SIG-M5 treated with dmso at 0.1 percent for 504 hours (cell line): ENCODE data around the gene CABP2.
"Not testable (repeated sequence)": the region's sequence is repeated elsewhere in the genome, so short reads cannot be mapped to it uniquely, and the experiment has no call there.

Experiments used
- DNase-seq: peaks from one replicate; lab custom pipeline; 2025; ENCODE audit not compliant: unreplicated experiment; lab: John Stamatoyannopoulos, UW

CABP2 gene

DNA sequence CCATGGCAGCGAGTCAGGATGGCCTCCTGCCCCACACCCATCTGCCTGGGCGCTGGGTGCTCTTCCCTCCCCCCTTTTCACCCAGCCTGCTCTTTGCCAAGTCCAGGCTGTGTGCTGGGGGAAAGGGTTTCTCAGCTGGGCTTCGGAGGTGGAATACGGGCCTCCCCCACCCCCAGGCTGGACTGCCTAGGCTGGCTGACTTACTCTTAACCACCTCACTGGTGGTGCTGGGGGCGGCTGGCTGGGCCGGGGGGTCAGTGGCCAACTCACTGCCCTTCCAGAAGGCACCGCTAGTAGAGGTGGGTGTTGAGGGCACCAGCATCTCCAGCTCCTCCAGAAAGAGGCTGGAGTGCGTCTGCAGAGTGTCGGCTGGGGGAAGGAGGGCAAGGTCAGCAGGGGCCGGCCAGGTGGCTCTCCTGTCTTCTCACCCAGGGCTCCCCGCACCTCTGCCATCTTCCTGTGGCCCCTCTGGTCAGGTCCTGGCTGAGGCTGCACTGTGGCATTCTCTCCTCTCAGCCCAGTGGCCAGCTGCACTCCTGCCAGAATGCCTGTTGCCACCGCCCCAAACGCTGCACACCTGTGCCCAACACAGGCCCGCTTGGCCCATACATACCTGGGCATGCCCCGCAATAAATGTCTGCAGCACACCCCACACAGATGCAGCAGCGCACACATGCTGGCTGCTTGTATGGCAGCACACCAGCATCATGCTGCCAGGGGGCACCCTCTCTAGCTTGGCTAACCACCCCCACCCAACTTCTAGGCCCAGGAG lies 27.8 kb downstream of the CABP2 start:
- DNase-seq, result no peak

GRCh38 chr11:67494371-67495233 lies 28.6 kb downstream of the CABP2 start:
- no peak for DNase-seq

- DNase-seq, result no peak
Measured at GRCh38 chr11:67493548-67494370, 29.5 kb downstream of the CABP2 start.

DNA sequence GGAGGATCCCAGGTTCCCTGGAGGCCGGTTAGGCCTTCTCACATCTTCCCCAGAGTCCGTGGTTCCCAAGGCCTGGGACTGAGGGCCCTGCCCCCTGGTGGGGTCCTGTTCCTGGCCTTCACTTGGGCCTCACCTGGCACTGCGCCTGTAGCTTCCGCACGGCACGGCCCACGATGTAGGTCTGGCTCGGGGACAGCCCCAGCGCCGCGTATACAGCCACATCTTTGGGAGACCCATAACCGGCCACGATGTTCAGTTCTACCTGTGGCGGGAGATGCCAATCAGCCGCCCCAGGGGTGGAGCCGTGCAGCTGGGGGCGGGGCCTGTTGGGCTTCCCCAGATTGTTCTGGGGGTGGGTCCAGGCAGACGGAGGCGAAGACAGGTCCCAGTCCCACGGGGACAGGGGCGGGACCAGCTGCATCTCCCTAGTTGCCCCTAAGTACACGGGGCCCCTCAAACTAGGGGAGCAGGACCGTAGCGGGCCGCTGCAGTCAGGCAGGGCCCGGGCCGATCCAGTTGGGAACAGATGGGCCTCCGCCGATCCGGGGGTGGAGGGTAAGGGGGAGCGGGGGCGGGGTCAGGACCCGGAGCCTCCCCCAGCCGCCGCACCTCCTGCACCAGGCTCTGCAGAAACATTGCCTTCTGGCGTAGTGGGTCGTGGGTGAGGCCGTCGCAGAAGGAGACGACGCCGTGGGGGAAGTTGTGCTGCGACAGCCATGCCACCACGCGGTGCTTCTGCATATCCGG lies 30.3 kb downstream of the CABP2 start:
- DNase-seq, result no peak

DNA sequence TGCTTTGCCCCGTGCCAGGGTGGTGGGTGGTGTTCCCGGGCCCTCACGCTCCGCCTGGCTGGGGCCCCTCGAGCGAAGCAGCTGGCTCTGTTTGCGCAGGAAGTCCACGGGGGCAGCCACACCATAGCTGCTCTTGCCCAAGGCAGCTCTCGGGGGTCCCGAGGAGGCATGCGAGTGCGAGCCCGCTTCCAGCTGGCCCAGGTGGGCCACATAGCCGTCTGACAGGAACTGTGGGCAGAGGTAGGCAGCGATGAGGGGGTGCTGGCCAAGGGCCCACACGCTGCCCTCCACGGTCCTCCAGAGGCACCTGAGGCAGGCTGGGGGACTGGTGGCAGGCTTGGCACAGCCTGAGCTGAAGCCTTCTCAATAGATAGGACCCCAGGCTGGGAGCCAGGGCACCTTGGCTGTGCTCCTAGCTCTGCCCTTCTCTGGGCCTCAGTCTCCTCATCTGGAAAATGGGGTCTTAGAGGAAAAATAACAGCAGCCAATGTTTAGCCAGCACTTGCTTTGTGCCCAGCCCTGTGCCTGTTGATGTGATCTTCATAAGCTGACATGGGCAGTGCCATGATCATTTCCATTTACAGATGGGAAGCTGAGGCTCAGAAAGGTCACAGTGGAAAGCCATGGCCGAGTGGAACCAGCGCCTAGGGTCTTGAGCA lies 31.0 kb downstream of the CABP2 start:
- no peak for DNase-seq

DNA sequence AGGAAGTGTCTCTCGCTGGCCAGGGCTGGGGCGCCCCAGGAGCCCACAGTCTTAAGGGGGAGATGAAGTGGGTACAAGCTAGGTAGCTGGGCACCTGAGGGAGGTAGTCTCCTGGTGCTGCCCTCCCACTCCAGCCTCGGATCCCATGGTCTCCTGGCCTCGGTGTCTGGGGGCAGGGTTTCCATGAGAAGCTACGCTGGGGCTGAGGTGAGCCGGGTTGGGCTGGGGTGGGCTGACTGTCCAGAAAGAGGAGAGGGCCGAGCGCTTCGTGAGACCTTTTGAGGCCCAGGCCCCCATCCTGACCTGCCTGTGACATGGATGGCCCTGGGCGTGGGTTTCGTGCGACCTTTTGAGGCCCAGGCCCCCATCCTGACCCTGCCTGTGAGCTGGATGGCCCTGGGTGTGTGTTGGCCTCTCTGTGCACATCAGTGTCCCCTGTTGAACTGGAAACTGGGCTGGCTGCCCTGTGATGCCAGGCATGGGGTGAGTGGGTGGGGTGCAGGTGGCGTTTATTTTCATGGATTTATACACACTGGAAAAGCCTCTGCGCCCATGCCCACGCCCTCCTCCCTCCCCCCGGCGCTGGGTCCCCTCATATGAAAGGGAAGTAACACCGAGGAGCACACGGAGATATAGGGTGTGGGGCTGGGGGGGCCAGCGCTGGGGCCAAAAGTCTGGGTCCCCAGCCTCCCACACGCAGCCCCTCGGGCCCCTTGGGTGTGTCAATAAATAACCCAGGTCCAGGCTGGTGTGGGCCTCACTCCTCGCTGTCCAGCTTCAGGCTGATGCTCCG lies 31.8 kb downstream of the CABP2 start:
- DNase-seq, result no peak

DNA sequence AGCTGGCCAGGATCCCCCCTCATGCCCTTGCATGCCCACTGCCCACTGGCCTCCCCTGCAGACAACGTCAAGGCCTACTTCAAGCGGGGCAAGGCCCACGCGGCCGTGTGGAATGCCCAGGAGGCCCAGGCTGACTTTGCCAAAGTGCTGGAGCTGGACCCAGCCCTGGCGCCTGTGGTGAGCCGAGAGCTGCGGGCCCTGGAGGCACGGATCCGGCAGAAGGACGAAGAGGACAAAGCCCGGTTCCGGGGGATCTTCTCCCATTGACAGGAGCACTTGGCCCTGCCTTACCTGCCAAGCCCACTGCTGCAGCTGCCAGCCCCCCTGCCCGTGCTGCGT lies 32.5 kb downstream of the CABP2 start:
- DNase-seq, result no peak

GRCh38 chr11:67489885-67490726 lies 33.1 kb downstream of the CABP2 start:
- DNase-seq, result no peak

GRCh38 chr11:67489203-67489884 lies 33.9 kb downstream of the CABP2 start:
- DNase-seq, result no peak

GRCh38 chr11:67486481-67487195 lies 36.6 kb downstream of the CABP2 start:
- no peak for DNase-seq

GRCh38 chr11:67485873-67486361 lies 37.3 kb downstream of the CABP2 start:
- not testable (repeated sequence) for DNase-seq

DNA sequence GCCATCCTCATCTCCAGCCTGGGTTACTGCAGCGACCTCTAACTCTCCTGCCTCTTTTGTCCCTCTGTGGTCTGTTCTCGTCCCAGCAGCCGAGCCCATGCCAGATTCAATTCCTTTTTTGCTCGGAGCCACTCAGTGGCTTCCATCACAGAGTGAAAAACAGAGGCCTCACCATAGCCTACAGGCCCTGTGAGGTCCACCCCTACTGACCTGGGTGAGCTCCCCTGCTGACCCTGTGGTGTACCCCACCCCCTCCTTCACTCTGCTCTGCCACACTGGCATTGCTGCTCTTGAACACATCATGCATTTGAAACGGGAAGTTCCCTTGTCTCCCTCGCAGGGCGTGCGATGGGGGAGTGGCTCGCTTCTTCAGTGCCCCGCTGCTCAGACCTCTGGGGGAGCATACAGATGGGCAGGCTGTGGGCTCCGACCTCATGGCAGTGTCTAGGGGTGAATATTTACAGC lies 38.4 kb downstream of the CABP2 start:
- peak; percentile 66 for DNase-seq

DNA sequence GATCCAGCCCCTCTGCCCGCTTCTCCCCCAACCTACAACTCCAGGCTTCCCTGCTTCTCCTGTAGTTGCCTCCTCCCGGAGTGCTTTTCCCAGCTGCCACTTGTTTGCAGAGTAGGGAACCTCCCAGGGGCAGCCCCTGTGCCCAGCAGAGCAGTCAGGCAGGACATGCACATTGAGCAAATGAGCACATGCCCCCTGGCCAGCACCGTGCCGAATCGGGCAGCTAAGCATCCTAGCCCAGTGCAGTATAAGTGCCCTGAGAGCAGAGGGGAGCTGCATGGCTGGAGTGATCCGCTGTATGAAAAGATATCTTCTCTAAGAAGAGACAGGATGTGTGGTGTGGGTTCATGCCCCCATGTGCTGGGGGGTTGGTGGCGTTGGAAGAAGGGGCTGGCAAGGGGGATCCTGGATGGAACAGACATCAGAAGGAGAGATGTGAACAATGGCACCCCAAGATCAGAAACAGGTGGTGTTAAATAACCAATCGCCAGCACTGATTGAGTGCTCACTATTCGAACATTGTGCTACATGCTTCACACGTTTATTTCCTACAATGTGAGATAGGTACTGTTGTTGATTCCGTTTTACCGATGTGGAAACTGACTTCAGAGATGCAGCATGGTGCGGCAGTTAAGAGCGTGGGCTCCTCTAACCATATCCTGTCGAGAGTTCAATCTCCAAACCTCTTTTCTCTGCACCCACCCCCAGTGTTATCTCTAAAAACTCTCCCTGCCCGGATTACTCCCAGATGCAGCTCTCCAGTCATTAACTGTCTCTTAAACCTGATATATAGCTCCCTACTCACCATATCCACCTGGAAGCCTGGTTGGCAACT lies 39.2 kb downstream of the CABP2 start:
- no peak for DNase-seq

DNA sequence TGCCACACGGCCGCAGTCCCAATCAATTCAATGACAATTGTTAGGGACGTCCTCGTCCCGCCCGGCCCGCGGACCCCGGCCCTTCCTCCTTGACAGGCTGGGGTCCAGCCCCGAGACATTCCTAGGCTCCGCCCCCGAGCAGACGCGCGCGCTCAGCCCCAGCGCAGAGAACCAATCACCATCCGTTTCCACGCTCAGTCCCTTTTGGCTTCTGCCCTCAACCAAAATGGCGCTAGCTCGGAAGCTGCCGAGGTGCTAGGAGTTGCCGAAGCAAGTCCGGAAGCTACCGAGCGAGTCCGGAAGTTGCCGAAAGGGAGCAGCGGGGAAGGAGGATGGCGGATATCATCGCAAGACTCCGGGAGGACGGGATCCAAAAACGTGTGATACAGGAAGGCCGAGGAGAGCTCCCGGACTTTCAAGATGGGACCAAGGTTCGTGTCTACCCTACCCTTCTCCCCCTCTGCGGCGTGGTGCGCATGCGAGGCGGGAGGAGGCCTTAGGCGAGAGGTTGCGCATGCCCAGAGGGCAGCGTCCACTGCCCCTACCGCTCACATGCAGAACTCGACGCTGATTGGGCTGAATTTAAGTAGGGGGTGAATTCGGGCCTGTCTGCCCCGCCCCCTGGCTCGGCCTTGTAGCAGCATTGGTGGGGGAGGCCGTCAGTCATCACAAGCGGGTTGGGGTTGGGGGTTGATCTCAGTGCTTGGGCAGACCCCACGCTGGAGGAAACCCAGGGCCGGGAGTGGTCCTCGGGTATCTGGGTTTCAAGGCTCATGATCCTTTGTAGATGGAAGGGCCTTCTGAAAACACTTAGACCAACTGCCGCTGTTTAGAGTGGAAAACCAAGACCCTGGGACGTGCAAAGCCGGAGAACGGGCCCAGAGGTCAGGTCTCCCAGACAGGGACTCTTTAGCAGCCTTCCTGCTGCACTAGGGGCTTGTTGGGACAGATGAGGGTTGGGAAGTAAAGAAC lies 40.1 kb downstream of the CABP2 start, which contains the start of gene AIP:
TSS of gene AIP (plus strand) at position 200 of the 972 bp plus-strand sequence. CDS start at position 333, 133 bp downstream.
- peak; percentile 98 for DNase-seq

- peak; percentile 87 for DNase-seq
Measured at GRCh38 chr11:67482275-67482826, 40.9 kb downstream of the CABP2 start.
